ENCODE measurements around the gene ZBTB21.

ZBTB21 gene

DNA sequence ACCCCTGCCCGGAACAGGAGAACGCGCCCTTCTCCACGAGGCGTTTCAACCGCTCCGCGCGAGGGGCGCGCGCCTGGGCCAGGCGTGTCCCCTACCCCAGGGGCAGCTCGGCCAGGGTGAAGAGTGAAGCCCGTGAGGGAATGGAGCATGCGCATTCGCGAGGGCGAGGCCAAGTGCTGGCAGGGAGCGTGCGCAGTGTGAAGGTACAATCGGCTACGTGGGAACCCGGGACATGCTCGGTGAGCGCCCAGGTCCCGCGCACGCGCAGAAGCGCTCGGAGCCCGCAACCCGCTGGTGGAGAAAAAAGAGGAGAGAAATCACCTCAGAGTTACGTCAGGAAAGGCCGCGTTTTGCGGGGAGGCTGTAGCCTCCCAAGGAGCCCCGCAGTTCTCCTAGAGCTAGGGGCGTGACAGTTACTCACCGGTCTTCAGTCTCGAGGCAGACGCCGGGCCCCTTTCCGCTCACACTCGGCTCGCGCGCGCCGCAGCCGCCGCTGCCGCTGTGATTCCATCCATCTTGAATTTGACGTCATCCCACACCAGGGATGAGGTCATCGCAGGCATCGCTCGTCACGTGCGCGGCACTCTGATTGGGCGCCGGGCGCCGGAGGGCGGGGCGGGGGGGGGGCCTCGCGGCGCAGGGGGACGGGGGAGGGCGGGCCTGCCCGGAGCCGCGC, at the start of gene ZBTB21:
Gene ZBTB21 (minus strand): TSS at position 530 of the 676 bp plus-strand sequence. CDS start 16,265 bp downstream, outside the sequence.
- DNase-seq (ENCODE audit: low read depth) = peak; percentile 95

DNA sequence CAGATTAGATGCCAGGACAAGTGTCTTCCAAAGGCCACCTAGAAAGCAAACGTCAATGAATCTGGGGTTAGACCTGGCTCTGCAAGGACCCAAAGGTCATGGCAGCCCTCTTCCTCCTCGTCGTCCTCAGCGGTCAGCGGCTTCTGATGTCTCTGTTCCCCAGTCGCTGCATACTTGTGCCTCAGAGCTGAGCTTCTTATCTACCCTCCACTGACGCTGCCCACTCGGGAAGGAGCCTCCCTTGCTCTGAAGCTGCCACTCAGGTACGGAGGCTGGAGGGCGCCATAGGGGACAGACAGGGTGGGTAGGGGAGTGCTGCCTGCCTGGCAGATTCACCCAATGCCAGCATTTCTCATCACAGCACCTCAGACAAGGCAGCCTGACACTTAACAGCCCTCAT, 49.6 kb upstream of the ZBTB21 start:
- no peak for DNase-seq (ENCODE audit: low read depth)

DNA sequence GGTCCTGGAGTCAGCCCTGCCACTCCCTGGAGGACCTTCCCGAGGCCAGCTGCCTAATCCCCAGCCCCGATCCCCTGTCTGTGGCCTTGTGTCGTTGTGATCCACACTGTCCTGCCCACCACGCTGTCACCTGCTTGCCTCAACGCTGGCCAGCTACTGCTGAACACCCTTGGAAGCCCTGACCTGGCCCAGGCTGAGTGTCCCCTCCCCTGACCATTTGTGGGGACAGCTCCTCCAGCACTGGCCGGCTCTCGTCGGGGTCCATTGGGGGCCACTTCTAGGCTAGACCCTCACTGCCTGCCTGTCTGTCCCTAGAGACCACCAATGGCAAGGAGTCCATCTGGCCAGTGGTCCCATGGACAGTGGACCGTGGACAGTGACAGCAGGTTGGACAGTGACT, 49.0 kb upstream of the ZBTB21 start:
- no peak for DNase-seq (ENCODE audit: low read depth)

DNA sequence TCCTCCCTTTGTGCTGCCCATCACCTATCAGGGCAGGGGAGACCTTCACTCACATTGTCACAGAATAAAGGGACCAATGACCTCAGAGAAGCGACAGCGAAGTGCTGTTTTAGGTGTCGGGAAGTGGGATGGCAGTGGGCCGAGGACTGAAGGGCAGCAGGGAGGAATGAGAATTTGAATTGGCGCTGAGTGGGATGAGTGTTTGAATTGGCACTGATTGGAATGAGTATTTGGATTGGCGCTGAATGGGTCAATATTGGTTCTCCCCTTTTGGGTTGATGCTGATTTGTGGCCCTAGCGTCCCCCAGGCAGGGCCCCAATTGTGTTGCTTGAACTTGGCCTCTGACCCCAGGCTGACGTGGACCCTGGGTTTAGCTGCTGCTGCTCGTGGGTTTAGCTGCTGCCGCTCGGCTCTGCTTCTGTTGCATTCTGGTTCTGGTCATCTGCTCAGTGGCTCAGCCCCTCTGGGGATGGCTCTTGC, 48.5 kb upstream of the ZBTB21 start:
- no peak for DNase-seq (ENCODE audit: low read depth)

DNA sequence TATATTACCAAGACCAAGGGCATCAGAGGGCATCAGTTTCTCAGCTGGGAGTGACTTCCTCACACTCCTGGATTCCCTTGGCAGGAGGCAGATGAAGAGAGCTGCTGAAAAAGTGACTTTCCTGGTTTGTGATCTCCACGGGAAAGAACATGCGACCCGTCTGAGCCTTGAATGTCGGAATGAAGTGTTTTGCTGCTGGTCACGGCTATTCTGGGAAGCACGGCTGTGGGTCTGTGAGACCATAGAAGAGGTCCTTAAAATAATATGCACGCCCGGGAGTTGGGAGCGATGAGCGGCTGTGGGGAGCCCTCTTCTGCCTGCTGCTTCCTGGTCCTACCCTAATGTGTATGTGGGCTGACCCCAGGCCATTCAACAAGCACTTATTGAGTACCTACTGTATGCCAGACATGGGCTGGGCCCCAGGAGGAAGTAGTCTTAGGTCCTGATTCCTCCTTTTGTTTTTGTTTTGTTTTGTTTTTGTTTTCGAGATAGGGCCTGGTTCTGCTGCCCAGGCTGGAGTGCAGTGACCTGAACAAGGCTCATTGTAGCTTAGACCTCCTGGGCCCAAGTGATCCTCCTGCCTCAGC, 47.8 kb upstream of the ZBTB21 start:
- DNase-seq (ENCODE audit: low read depth) = no peak

DNA sequence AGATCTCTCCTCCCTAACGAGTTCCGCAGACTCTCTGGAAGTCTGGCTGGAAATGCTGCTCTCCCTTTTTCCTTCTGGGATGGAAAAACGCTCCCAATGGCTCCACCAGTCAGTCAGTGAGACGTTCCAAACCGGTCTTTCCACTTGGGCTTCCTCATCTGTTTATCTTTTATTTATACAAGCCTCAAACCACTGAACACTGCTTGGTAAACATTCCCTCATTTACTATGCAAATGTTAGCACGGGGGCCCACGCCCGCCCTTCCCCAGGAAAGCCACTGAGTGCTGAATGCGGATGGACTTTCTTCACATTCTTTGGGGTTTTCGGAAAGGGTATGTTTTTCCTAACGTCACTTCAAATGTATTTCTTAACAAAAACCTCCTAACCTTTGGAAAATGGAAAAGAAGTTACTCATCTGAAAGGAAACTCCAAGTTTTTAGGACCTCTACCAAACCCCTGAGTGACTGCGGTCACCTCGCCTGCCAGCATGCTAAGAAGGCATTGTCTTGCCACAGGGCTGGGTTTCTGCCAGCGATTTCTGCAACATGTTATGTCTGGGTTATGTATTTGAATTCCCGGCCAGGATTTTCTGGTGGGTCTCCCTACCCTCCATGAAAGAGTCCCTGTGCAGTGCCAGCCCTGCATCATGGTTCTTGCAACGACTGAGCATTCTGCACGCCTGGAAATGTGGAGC, 47.0 kb upstream of the ZBTB21 start:
- DNase-seq (ENCODE audit: low read depth) = peak; percentile 47

DNA sequence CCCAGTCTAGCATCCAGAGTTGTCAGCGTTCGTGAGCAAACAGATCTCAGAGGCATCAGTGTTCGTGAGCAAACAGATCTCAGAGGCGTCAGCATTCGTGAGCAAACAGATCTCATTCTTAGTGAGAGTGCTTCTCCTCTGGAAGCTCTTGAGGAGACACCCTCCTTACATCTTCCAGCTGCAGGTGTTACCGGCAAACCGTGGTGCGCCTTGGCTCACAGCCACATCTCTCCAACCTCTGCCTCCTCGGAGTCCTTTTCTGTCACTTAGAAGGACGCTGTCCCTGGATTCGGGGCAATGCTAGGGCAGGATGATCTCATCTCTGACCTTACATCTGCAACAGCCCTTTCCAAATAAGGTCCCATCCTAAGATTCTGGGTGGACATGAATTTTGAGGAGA, 46.3 kb upstream of the ZBTB21 start:
- no peak for DNase-seq (ENCODE audit: low read depth)

DNA sequence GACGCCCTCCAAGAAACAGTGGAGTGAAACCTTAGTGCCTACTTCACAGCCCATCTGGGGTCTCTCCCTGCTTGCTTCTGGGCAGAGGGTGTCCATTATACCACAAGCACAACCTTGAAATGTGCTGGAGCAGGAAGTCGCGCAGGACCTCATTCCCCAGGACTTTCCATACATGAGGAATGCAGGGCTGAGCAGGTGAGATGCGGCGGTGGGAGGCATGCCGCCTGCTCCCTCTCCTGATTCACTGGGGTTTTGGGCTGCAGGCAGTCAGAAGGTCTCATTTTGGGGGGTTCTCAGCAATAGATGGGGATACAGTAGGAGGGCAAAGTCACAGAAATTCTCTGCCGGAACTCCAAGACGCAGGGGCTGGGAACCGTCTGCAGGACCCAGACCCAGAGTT, 45.3 kb upstream of the ZBTB21 start:
- no peak for DNase-seq (ENCODE audit: low read depth)

DNA sequence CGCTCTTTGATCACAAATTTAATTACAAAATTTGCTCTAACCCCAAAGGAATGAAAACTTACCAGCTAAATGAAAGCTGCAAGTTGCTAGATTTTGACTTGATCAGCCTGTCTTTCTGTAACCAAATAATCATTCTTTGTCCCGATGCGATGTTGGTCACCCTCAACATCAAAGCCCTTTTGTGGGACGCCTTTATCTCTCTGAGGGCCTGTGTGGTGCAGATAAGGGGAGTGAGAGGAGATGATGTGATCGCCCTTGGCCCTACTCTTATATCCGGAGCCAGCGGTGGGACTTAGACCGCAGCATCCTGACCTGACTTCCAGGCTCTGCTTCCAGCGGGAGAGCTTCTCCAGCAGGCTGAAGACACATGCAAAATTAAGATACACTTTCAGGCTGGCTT, 41.6 kb upstream of the ZBTB21 start:
- DNase-seq (ENCODE audit: low read depth) = no peak

DNA sequence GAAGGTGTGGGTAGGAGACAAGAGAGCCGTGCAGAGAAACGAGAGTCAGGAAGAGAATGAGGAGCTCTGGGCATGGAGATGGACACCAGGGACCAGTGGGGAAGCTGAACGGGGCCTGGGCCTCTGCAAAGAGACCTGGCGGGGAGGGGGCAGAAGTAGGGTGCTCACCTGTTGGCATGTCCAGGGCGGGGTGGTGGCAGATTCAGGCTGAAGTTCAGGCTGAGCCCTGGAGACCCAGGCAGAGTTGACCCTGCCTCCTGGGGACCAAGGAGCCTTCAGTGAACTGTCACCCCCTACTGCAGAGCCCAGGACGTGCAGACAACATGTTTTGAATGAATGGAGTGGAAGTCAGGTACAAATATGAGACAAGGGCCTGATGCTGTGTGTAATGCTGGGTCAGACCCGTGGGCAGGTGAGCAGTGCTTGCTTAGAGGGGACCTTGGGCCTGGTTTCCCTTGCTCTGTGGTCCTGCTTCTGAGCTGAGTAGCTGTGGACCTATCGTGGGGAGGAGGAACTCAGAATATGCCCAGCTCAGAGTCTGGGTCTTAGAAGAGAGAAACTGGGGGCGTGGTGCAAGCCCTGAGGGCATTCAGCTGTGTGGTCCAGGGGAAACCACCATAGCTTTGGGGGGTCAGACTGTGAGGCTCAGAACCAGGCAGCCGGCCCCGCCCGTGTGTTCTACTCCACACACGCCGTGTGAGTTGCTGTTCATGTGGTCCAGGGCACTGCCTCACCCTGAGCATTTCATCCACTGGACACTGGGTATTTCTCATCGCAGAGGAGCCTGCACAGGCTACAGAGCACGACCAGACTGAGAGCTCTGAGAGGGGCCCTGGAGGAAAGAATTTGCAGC, 39.6 kb upstream of the ZBTB21 start:
- DNase-seq (ENCODE audit: low read depth) = no peak

DNA sequence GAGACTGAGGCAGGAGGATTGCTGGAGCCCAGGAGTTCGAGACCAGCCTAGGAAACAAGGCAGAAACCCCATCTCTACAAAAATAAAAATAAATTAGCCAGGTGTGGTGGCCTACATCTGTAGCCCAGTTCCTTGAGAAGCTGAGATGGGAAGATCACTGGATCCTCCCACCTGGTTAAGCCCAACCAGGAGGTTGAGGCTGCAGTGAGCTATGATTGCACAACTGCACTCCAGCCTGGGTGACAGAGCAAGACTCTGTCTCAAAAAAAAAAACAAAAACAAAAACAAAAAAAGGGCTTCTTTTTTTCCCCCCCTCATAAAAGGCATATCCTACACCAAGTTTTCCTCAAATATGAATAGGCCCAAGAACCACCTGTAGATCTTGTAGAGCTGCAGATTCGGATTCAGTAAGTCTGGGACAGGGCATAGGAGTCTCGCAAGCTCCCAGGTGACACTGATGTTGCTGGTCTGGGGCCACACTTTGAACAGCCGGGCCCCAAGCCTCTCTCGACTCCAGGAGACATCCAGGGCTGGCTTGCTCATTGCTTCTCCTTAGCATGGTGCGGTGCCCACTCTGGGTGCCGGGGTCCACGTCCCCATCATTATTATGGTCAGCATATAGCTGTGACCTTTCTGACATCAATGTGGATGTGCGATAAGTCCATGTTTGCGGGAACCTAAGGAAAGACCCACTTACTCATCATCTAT, 38.9 kb upstream of the ZBTB21 start:
- DNase-seq (ENCODE audit: low read depth) = no peak

DNA sequence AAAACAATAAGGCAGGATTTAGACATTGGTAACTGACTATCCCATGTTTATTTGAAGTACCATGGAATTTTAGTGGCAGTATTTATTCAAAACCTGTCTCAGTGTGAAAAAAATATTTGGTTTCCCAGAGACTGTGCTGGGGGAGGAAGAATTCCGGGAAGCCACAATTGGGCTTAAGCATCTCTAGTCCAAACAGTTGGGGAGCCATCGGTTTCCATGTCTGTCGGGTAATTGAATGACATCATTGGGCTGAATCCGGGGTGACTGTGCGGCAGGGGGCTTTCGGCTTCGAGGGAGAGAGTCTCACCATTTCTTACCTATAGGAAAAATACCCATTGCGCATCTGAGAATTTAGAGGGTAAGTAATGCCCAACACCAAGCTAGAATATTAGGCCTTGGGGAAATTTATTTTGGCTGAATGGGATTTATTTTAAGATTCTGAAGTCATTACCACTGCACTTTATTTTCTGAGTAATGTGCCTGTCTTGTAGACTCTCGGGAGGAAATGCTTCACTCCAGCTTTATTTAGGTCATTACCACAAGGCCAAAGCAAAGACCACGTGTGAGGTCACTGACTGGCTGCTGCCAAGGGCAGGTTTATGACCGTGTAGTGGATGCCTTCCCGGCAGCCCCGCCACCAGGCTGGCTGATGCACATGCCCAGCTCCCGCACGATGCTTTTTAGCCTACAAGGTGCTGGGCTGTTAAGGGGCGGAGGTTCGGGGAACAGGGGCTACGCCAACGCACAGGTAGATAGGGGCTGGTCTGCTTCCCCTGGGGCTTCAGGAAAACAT, 37.9 kb upstream of the ZBTB21 start:
- DNase-seq (ENCODE audit: low read depth) = peak; percentile 90

DNA sequence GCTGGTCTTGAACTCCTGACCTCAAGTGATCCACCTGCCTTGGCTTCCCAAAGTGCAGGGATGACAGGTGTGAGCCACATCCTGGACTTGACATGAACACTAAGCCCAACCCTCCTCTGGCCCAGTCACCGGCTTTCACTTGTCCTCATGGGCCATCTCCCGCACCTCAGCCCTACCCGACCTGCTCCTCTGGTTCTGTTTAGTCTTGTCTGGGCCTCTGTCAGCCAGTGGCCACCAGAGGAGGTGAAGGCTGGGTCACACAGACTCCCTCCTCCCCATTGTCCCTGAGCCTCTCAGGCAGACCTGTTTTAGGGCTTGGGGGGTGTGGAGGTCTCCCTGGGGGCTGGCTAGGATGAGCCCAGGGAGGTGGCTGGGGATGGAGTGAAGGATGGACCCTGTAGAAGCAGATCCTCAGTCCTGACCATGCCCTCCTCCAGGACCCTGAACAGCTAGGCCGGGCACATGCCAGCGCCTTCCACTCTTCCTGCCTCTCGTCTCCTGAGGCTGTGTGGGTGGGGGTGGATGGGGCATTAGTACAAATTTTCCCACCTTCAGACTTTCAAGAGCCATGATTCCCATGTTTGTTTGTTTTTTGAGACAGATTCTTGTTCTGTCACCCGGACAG, 34.8 kb upstream of the ZBTB21 start:
- no peak for DNase-seq (ENCODE audit: low read depth)

DNA sequence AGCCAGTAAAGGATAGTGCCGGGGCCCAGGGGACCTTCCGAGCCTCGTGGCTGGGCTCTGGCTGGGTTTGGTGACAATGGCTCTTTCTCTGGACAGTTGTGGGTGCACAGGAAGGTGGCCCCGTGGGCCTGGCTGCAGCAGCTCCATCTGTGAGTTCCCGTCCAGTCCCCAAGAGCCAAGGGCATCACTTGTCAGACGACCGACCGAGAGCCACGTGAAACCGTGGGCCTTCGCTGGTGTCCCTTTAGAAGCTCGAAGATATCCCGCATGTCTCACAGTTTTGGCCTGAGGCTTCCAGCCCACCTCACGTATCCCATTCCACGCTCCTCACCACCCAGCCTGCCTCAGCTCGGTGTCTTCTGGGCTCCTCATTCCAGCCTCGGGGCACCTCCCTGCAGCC, 33.8 kb upstream of the ZBTB21 start:
- DNase-seq (ENCODE audit: low read depth) = no peak

DNA sequence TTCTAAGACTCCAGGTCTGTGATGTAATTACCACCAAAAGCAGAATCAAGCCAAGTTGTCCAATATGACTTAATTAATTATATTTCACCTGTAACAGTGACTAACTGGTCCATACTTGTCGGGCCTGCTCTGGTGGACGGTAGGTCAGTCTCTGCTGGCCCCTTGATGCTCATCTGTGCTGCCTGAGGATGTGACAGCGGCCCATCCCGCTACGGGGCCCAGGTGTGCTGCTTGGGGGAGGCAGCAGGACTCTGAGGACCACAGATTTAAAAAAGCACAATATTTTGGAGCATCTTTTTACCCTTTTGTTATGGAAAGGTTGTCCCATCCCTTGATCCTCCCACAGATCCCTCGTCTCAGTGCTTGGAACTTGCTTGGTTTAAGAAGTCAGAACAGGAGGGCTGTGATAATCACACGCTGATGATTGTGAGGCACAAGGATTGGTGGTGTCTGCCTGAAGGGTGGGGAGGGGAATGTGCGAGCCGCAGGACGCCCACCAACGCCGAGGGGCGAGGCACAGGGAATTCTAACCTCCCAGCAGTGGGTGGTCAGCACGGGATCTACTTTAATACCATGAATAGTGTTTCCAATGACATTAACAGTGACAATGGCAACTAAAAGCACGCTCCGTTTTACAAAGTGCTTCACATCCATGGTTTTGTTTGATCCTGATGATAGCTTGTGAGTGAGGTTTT, 33.2 kb upstream of the ZBTB21 start:
- DNase-seq (ENCODE audit: low read depth) = no peak

DNA sequence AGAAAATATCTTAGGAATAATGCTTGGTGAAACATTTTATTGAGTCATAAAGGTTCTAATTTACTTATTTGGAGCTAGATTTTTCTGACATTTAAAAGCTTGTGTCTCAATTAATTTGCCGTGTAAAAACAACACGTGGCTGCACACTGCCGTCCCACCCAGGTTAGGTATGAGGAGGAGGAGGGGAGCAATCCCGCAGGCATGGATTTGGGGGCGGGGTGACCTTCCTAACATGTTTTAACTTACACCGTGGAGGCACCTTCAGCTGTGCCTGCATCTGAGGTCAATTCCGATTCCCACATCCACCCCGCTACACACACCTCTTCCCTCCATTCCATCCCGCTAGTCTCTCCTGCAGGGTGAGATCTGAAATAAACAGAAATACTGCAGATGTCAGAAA, 32.5 kb upstream of the ZBTB21 start:
- DNase-seq (ENCODE audit: low read depth) = no peak

DNA sequence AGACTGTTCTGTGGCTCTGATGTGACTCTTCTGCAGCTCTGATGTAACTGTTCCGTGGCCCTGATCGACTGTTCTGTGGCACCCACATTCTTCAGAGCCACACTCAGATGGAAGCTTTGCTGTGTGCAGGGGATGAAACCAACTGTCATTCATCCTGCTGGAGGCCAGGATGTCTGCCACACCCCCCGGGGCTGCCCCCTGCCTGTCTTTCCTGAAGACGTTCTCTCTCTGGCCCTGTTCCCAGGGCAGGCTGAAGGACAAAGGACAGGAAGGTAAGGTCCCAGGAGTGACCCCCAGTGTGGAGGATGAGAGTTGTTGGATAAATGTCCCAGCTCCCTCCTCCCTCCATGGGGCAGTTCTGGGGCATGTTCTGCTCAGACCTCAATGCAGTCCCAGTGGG, 31.6 kb upstream of the ZBTB21 start:
- DNase-seq (ENCODE audit: low read depth) = no peak

DNA sequence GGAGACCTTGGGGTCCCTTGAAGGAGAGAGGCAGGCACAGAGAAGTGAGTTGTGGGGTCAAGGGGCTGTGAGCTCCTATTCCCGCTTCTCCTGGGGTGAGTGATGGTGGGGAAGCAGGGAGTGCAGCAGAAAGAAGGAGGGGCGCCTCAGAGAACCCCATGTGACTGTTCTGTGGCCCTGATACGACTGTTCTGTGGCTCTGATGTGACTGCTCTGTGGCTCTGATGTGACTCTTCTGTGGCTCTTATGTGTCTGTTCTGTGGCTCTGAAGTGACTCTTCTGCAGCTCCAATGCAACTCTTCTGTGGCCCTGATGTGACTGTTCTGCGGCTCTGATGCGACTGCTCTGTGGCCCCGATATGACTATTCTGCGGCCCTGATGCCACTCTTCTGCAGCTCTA, 31.1 kb upstream of the ZBTB21 start:
- DNase-seq (ENCODE audit: low read depth) = no peak

DNA sequence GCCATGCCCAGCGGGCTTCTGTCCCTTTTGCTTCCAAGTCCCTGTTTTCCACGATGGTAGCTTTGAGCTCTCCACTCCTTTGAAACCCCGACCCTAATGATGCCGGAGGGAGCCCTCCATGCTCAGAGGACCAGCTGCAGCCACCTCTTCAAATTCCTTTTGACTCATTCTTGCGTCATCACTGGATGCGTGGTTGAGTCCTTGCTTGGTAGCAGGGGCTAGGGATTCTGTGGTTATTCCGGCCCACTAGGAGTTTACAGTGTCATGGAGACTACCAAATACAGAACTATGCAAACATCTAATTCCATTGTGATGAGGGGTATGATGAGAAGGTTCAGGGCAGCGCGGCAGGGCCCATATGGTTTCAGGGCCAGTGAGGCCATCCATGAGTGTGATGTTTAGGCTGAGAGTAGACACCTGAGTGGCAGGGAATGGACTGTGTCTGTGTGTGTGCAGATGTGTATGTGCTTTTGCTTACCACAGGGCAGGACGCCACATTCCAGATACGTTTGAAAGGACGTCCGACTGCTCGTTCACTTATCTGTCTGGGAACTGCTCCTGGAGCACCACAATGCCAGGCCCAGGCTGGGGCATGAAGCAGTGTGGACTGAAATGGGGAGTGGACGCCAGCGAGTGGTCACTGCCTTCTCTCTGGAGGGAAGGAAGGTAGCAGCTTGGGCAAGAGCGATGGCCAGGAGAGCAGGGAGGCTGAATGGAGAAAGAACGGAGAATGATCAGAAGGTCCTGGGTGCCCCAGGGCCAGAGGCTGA, 30.4 kb upstream of the ZBTB21 start:
- DNase-seq (ENCODE audit: low read depth) = peak; percentile 99

Measured in GM04504 (cell line).